Stimulated activated CD4-positive, alpha-beta T cell treated with anti-CD3 and anti-CD28 coated beads, Interleukin-4, amount 100 ng/mL, for 1 hour (primary cell): ENCODE results near the gene GCH1.
"Not testable (repeated sequence)": the region's sequence is repeated elsewhere in the genome, so short reads cannot be mapped to it uniquely, and the experiment has no call there.

ENCODE experiments used
- DNase-seq: peaks from one replicate; pipeline ENCODE4 v3.0.0-alpha.2; 2020

Gene GCH1

GRCh38 chr14:54906075-54906474 is 3.4 kb upstream of the GCH1 start:
- DNase-seq = no peak

- DNase-seq = peak; percentile 76
These were observed 494 bp downstream of the GCH1 start for GRCh38 chr14:54902143-54902520.

- no peak for DNase-seq
These were observed 1.1 kb downstream of the GCH1 start for GRCh38 chr14:54901380-54902142.

- no peak for DNase-seq
These were observed 3.1 kb downstream of the GCH1 start for GRCh38 chr14:54899573-54899972.

- DNase-seq = not testable (repeated sequence)
These were observed 4.6 kb downstream of the GCH1 start for GRCh38 chr14:54897809-54898555.

- DNase-seq = no peak
These were observed 6.9 kb downstream of the GCH1 start for GRCh38 chr14:54895683-54896082.

- DNase-seq = no peak
These were observed 7.6 kb downstream of the GCH1 start for GRCh38 chr14:54894995-54895394.

- DNase-seq = peak; percentile 20
These were observed 9.4 kb downstream of the GCH1 start for GRCh38 chr14:54893151-54893760.

- no peak for DNase-seq
These were observed 11.0 kb downstream of the GCH1 start for GRCh38 chr14:54891471-54892245.

GRCh38 chr14:54890788-54891187 is 11.8 kb downstream of the GCH1 start:
- no peak for DNase-seq

- no peak for DNase-seq
These were observed 12.7 kb downstream of the GCH1 start for GRCh38 chr14:54889919-54890318.

GRCh38 chr14:54882521-54882920 is 20.1 kb downstream of the GCH1 start:
- no peak for DNase-seq

- no peak for DNase-seq
These were observed 20.7 kb downstream of the GCH1 start for GRCh38 chr14:54881761-54882401.

- no peak for DNase-seq
These were observed 21.3 kb downstream of the GCH1 start for GRCh38 chr14:54881235-54881760.

- DNase-seq = no peak
These were observed 25.0 kb downstream of the GCH1 start for GRCh38 chr14:54877703-54878021.

- no peak for DNase-seq
These were observed 25.5 kb downstream of the GCH1 start for GRCh38 chr14:54877015-54877702.

- not testable (repeated sequence) for DNase-seq
These were observed 27.0 kb downstream of the GCH1 start for GRCh38 chr14:54875648-54876047.

GRCh38 chr14:54870154-54871090 is 32.2 kb downstream of the GCH1 start:
- not testable (repeated sequence) for DNase-seq

- DNase-seq = no peak
These were observed 35.6 kb downstream of the GCH1 start for GRCh38 chr14:54867011-54867410.

- DNase-seq = no peak
These were observed 36.0 kb downstream of the GCH1 start for GRCh38 chr14:54866588-54866987.

- no peak for DNase-seq
These were observed 38.1 kb downstream of the GCH1 start for GRCh38 chr14:54864526-54864925.
